GM13977 (cell line): ENCODE measurements around the gene NTM.

Experiments
- DNase-seq: peaks from one replicate; pipeline ENCODE4 v3.0.0; 2012; ENCODE audit warnings: low spot score
- CTCF ChIP-seq: IDR thresholded peaks from 2 replicates; pipeline ENCODE4 v1.5.1; 2012; ENCODE audit warnings: mild to moderate bottlenecking, control low read depth; ENCODE audit not compliant: insufficient read depth; ENCODE audit errors: extremely low read depth, missing control alignments
- in situ Hi-C: fragments of 300-500 bp; cut with MboI; formaldehyde crosslinking; loops from one replicate; pipeline ENCODE4 v1.12.0; 2022; ENCODE audit warnings: low sequenced_read_pairs, low pct_unique_long_range_greater_than_20kb, mixed read lengths, inconsistent platforms; ENCODE audit not compliant: unreplicated experiment

Gene NTM

GRCh38 chr11:131464461-131464860 lies 94.0 kb downstream of the NTM start:
- TF ChIP-seq CTCF = no peak
- in situ Hi-C loops = no loop called here

GRCh38 chr11:131465039-131465438 lies 94.6 kb downstream of the NTM start:
- no peak for TF ChIP-seq CTCF
- in situ Hi-C loops = no loop called here
- no peak for DNase-seq

More at GRCh38 chr11:131464461-131464860, 94.0 kb downstream of the NTM start:
- no peak for DNase-seq

- no peak for DNase-seq
- TF ChIP-seq CTCF = no peak
Measured at GRCh38 chr11:131465746-131466145, 95.3 kb downstream of the NTM start.

GRCh38 chr11:131467645-131468394 lies 97.4 kb downstream of the NTM start:
- TF ChIP-seq CTCF = no peak
- no peak for DNase-seq
- in situ Hi-C loops = no loop called here

More at GRCh38 chr11:131465746-131466145, 95.3 kb downstream of the NTM start:
- in situ Hi-C loops = no loop called here

- TF ChIP-seq CTCF = no peak
- in situ Hi-C loops = no loop called here
- no peak for DNase-seq
Measured at GRCh38 chr11:131468565-131468964, 98.2 kb downstream of the NTM start.

GRCh38 chr11:131470216-131470925 lies 100.0 kb downstream of the NTM start:
- in situ Hi-C loops = no loop called here
- TF ChIP-seq CTCF = no peak
- DNase-seq = no peak
